ENCODE results near the gene KIR2DL4.
"Not testable (repeated sequence)": the region's sequence is repeated elsewhere in the genome, so short reads cannot be mapped to it uniquely, and the experiment has no call there.

Gene KIR2DL4

GRCh38 chr19:54805665-54806515, 2.5 kb downstream of the KIR2DL4 start:
- DNase-seq: no peak

GRCh38 chr19:54806516-54806838, 3.1 kb downstream of the KIR2DL4 start:
- DNase-seq: no peak

GRCh38 chr19:54814571-54814970, 11.2 kb downstream of the KIR2DL4 start:
- not testable (repeated sequence) for DNase-seq

DNA sequence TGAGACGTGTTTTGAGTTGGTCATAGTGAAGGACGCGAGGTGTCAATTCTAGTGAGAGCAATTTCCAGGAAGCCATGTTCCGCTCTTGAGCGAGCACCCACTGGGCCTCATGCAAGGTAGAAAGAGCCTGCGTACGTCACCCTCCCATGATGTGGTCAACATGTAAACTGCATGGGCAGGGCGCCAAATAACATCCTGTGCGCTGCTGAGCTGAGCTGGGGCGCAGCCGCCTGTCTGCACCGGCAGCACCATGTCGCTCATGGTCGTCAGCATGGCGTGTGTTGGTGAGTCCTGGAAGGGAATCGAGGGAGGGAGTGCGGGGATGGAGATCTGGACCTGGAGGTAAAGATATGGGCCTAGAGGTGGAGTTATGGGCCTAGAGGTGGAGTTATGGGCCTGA, 12.8 kb downstream of the KIR2DL4 start, which contains the start of gene KIR3DL1:
Gene KIR3DL1, plus strand, starts transcription at position 218 of the 400 bp plus-strand sequence.
- not testable (repeated sequence) for DNase-seq

DNA sequence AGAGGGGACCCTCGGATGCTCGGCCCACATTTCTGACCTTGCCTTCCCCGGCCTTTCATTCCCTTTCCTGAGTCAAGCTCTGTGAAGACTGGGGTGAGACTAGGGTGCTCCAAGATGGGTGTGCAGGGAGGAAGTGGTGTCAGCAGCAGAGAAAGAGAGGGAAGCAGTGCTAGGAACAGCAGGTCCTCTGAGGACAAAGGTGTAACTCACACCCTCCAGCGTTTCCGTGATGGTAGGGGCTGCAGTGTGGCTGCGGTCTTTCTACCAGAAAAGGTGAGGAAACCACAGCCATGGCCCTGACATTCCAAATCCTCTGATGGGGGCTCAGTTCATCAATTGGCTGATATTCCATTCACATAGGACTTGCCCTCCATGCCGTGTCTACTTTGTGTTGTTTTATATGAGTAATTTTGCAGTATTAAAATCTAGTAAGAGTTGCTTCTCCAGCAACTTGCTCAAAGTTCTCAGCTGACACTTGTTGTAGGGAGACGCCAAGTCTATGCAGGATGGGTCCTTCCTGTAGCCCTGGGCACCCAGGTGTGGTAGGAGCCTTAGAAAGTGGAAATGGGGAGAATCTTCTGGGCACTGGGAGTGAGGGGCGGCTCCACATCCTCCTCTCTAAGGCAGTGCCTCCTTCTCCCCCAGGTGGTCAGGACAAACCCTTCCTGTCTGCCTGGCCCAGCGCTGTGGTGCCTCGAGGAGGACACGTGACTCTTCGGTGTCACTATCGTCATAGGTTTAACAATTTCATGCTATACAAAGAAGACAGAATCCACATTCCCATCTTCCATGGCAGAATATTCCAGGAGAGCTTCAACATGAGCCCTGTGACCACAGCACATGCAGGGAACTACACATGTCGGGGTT, 14.5 kb downstream of the KIR2DL4 start:
- no peak for DNase-seq

DNA sequence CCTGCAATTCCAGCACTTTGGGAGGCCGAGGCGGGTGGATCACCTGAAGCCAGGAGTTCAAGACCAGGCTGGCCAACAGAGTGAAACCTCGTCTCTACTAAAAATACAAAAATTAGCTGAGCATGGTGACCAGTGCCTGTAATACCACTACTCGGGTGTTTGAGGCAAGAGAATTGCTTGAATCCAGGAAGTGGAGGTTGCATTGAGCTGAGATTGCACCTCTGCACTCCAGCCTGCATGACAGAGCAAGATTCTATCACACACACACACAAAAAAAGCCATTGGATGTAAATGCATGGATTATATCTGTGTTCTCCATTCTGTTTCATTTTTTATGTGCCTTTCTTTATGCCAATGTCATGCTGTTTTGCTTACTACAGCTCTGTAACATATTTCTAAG, 21.0 kb downstream of the KIR2DL4 start:
- DNase-seq: not testable (repeated sequence)

DNA sequence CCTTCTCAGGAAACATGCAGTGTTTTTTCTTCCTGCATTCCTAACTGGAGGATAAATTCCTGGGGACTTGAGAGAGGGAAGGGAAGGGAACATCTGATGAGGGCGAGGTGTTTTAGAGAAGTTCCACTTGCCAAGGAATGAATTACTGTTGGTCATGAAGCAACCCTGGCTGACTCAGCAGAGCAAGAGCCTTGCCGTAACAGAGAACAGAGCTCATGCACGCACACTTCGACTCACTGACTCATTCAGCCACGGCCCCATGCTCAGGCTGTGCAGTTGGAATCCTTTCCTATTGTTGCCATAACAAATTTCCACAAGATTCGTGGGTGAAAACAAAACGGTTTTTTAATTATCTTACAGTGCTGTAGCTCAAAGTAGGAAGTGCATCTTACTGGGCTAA, 21.9 kb downstream of the KIR2DL4 start:
- DNase-seq: not testable (repeated sequence)

DNA sequence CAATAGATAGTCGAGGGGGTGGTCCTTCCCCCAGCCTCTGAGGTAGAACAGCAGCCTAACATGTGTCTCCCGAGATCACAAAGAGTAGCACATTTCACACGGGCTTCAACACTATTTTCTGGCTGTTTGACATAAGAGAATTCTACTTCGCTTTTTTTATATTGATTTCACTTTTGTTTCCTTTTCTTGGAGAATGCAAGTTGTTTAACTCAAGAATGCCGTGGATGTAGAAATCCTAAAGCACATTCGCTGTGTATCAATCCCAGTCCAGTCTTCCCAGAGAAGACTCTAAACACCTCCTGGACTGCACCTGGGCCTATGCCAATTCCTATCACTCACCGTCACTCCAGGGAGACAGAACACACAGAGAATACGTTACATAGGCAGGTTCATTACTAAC, 24.7 kb downstream of the KIR2DL4 start:
- DNase-seq: not testable (repeated sequence)

- not testable (repeated sequence) for DNase-seq
Observed at GRCh38 chr19:54832496-54832895, 29.1 kb downstream of the KIR2DL4 start, which contains the start of gene KIR2DS4. Gene KIR2DS4 (plus strand): TSS chr19:54832676.

- not testable (repeated sequence) for DNase-seq
Observed at GRCh38 chr19:54835126-54835525, 31.7 kb downstream of the KIR2DL4 start.

DNA sequence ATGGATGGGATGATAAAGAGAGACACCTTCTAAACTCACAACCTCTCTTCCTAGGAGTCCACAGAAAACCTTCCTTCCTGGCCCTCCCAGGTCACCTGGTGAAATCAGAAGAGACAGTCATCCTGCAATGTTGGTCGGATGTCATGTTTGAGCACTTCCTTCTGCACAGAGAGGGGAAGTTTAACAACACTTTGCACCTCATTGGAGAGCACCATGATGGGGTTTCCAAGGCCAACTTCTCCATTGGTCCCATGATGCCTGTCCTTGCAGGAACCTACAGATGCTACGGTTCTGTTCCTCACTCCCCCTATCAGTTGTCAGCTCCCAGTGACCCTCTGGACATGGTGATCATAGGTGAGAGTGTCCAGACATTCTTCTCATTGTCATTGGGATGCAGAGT, 34.1 kb downstream of the KIR2DL4 start:
- not testable (repeated sequence) for DNase-seq

- DNase-seq: not testable (repeated sequence)
Observed at GRCh38 chr19:54843171-54843570, 39.8 kb downstream of the KIR2DL4 start.

DNA sequence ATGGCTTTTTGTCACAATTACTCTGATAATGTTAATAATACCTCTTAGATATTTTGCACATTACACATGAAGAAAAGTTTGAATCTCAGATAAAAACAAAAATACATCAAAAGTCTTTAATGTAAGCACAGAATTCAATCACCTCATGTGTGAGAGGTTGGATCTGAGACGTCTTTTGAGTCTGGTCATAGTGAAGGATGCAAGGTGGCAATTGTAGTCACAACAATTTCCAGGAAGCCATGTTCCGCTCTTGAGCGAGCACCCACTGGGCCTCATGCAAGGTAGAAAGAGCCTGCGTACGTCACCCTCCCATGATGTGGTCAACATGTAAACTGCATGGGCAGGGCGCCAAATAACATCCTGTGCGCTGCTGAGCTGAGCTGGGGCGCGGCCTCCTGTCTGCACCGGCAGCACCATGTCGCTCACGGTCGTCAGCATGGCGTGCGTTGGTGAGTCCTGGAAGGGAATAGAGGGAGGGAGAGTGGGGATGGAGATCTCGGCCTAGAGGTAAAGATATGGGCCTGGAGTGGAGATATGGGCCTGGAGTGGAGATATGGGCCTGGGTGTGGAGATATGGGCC, 46.7 kb downstream of the KIR2DL4 start, which contains the start of gene KIR3DL2:
Gene KIR3DL2, plus strand, starts transcription at position 383 of the 580 bp plus-strand sequence. Its CDS starts 33 bp downstream, at position 416.
- not testable (repeated sequence) for DNase-seq

DNA sequence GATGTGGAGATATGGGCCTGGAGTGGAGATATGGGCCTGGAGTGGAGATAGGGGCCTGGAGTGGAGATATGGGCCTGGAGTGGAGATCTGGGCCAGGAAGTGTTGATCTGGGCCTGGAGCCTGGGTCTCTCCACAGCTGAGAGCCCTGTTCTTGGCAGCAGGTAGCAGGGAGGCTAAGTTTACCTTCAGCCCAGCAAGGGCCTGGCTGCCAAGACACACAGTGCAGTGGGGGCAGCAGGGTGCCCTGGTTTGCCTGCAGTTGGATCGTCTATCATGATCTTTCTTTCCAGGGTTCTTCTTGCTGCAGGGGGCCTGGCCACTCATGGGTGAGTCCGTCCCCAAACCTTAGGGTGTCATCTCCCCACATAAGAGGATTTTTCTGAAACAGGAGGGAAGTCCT, 47.5 kb downstream of the KIR2DL4 start:
- DNase-seq: no peak

DNA sequence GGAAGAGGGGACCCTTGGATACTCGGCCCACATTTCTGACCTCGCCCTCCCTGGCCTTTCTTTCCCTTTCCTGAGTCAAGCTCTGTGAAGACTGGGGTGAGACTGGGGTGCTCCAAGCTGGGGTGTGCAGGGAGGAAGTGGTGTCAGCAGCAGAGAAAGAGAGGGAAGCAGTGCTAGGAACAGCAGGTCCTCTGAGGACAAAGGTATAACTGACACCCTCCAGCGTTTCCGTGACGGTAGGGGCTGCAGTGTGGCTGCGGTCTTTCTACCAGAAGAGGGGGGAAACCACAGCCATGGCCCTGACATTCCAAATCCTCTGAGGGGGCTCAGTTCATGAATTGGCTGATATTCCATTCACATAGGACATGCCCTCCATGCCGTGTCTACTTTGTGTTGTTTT, 47.9 kb downstream of the KIR2DL4 start:
- DNase-seq: no peak

GRCh38 chr19:54855241-54855640, 51.8 kb downstream of the KIR2DL4 start:
- DNase-seq: not testable (repeated sequence)

DNA sequence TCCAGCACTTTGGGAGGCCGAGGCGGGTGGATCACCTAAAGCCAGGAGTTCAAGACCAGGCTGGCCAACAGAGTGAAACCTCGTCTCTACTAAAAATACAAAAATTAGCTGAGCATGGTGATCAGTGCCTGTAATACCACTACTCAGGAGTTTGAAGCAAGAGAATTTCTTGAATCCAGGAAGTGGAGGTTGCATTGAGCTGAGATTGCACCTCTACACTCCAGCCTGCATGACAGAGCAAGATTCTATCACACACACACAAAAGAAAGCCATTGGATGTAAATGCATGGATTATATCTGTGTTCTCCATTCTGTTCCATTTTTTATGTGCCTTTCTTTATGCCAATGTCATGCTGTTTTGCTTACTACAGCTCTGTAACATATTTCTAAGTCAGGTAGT, 55.1 kb downstream of the KIR2DL4 start:
- DNase-seq: not testable (repeated sequence)

DNA sequence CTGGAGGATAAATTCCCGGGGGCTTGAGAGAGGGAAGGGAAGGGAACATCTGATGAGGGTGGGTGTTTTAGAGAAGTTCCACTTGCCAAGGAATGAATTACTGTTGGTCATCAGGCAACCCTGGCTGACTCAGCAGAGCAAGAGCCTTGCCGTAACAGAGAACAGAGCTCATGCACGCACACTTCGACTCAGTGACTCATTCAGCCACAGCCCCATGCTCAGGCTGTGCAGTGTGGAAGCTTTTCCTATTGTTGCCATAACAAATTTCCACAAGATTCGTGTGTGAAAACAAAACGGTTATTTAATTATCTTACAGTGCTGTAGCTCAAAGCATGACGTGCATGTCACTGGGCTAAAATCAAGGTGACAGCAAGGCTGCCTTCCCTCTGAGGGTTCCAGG, 56.0 kb downstream of the KIR2DL4 start:
- DNase-seq: not testable (repeated sequence)

GRCh38 chr19:54863459-54863858, 60.0 kb downstream of the KIR2DL4 start:
- not testable (repeated sequence) for DNase-seq
